Urinary bladder (tissue), 4 donors: Measurements from ENCODE around the gene RBBP6. TPM values are rescaled to one million over a fixed set of nuclear protein-coding genes. Genes with fewer than 3 reads are reported as not detected.
"Not testable (repeated sequence)": the region's sequence is repeated elsewhere in the genome, so short reads cannot be mapped to it uniquely, and the experiment has no call there.

Experiments
- DNase-seq: peaks from one replicate; pipeline ENCODE4 v3.0.0-alpha.2; 2015; ENCODE audit errors: extremely low spot score
- H3K27ac ChIP-seq: one replicate; pipeline ENCODE4 v1.5.1; 2013; ENCODE audit warnings: low read depth, mild to moderate bottlenecking, moderate library complexity
- H3K36me3 ChIP-seq: one replicate; pipeline ENCODE4 v1.6.1; 2013; ENCODE audit warnings: mild to moderate bottlenecking, moderate library complexity; ENCODE audit not compliant: insufficient read depth
- H3K4me1 ChIP-seq: one replicate; pipeline ENCODE4 v1.6.1; 2013; ENCODE audit warnings: mild to moderate bottlenecking, moderate library complexity; ENCODE audit not compliant: insufficient read depth
- H3K4me3 ChIP-seq: one replicate; pipeline ENCODE4 v1.5.1; 2013; ENCODE audit warnings: low read depth, low read length
- WGBS: extraction: QIAGEN DNeasy Blood & Tissue Kit; methylation state at CpG from one replicate; pipeline ENCODE4 v1.1.7; 2013; 5-methylcytosine and 5-hydroxymethylcytosine counted together
- polyA plus RNA-seq: library from polyadenylated mRNA; stranded (reverse); fragments of 200-250 nt; gene quantifications from one replicate; pipeline ENCODE4 v1.2.3, GENCODE V29; 2013
- total RNA-seq: library from RNA; depleted of rRNA; stranded (reverse); fragments of >200 nt; gene quantifications from one replicate; pipeline ENCODE4 v1.2.3, GENCODE V29; 2014
- donor health status: healthy with polysubstance abuse.
- donor health status: healthy.

Gene RBBP6
- total RNA-seq (87.3 TPM), polyA plus RNA-seq (45.9 TPM)

DNA sequence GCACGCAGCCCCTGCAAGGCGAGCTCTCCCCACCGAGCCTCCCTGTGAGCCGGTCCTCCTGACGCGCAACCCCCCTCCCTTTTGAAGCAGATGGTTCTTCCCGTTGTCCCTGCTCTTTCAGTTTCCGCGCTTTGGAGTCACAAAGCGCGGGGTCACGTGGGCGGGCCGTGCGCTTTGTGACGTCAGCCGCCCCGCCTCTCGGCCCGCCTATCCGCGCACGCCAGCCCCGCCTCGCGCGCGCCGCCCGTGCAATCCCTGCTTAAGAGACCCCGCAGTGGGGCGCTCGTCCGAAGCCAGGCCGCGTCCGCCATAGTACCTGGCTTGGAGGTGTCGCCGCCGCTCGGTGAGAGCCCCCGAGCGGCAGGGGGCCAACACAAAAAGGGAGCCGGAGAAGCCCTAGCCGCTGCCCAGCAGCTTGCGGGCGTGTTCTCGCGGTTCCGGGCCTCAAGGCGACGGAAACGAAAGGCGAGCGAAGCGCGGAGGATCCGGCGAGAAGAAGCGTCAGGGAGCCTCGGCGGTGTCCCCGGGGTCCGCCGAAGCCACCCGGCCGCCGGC is at the start of gene RBBP6:
RBBP6 (plus strand) TSS at position 272 of the 555 bp plus-strand sequence. CDS start 1,061 bp downstream, outside the sequence.
- Histone ChIP-seq H3K4me3 (peak within 1 kb of the TSS; percentile 97), H3K36me3 (no peaks in the 10 kb centered on the region), H3K27ac (peak within 1 kb of the TSS; percentile 100), H3K4me1 (no peaks in the 10 kb centered on the region)
- DNase-seq: peak; percentile 89
- under 1% methylated on average over 68 of the region's 68 CpGs for WGBS

- no peaks in the 10 kb centered on the region for H3K36me3 ChIP-seq
- DNase-seq: no peak
- no peak overlapping the region for H3K4me3 ChIP-seq
- H3K4me1 ChIP-seq: no peaks in the 10 kb centered on the region
- no peak overlapping the region for H3K27ac ChIP-seq
- 65% methylated on average over 2 of the region's 2 CpGs for WGBS
Measured at GRCh38 chr16:24490866-24491265, 48.5 kb upstream of the RBBP6 start.

- no peak for DNase-seq
- Histone ChIP-seq H3K36me3 (no peaks in the 10 kb centered on the region), H3K4me3 (no peak overlapping the region), H3K4me1 (no peaks in the 10 kb centered on the region), H3K27ac (no peak overlapping the region)
- 82% methylated on average over 2 of the region's 2 CpGs for WGBS
Measured at GRCh38 chr16:24491731-24492130, 47.6 kb upstream of the RBBP6 start.

DNA sequence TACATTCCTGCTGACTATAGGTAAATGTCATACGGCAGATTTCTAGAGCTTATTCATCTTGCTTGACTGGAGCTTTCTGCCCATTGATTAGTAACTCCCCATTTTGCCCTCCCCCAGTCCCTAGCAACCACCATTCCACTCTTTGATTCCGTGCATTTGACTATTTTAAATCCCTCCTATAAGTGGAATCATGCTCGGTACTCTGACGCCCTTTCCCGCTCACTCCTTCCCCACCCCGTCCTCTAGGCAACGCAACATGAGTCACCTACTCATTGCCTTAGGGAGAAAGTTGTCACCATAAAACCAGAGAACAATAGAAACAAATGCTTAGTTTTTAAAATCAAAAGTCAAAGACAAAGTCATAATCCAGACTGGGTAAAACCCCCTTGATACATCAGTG is 45.5 kb upstream of the RBBP6 start:
- WGBS: 73% methylated on average over 7 of the region's 7 CpGs
- no peak for DNase-seq
- Histone ChIP-seq H3K4me3 (no peak overlapping the region), H3K27ac (no peak overlapping the region), H3K36me3 (no peaks in the 10 kb centered on the region), H3K4me1 (no peaks in the 10 kb centered on the region)

DNA sequence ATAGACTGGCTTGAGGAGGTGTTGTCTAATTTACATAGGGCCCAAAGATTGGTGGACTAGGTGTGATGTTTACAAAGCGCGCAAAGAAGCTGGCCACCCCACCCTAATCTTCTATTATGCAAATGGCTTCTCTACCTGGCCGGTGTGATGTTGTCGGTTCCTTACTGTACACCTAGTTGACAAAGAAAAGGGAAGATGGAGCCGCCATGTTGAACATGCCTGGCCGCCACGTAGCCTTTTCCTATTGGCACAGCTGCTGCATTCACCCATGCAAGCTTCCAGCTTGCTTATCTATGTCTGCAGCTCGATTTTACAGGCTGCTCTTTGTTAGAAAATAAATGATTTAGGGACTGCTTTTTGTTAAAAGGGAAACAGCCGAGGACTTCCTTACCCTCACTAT is 44.2 kb upstream of the RBBP6 start:
- WGBS: 61% methylated on average over 9 of the region's 9 CpGs
- H3K27ac ChIP-seq, H3K4me3 ChIP-seq, DNase-seq, H3K4me1 ChIP-seq, H3K36me3 ChIP-seq: not testable (repeated sequence)

DNA sequence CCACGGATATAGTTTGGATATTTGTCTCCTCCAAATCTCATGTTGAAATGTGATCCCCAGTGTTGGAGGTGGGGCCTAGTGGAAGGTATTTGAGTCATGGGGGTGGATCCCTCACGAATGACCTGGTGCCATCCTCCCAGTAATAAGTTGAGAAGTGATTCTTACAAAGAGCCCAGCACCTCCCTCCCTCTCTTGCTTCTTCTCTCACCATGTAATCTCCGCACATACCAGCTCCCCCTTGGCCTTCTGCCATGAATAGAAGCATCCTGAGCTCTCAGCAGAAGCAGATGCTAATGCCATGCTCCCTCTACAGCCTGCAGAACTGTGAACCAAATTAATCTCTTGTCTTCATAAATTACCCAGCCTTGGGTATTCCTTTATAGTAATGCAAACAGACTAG is 41.9 kb upstream of the RBBP6 start:
- 12% methylated on average over 3 of the region's 3 CpGs for WGBS

DNA sequence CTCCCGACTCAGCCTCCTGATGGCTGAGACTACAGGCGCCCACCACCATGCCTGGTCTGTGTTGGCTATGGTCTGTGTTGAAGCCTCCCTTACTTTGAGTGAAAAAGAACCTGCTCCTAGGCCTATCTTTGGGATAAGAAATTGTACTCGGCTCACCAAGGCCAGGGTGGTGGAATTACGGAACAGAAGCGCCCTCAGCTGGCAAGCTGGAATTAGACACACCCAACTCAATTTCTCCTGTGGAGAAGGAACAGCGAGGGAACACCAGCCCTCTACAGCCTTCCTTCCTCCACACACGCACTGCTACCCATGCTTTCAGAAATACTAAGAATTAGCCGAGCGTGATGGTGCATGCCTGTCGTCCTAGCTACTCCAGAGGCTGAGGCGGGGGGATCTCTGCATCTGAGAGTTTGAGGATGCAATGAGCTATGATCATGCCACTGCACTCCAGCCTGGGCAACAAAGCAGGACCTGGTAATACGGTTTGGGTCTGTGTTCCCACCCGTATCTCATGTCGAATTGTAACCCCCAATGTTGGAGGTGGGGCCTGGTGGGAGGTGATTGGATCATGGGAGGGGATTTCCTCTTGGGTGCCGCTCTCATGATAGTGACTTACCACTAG is 40.1 kb upstream of the RBBP6 start:
- WGBS: 21% methylated on average over 15 of the region's 15 CpGs
- Histone ChIP-seq H3K4me3 (no peak overlapping the region), H3K27ac (no peak overlapping the region), H3K4me1 (no peaks in the 10 kb centered on the region), H3K36me3 (no peaks in the 10 kb centered on the region)
- no peak for DNase-seq

More for the DNA sequence above, 41.9 kb upstream of the RBBP6 start:
- no peak overlapping the region for H3K4me3 ChIP-seq
- no peaks in the 10 kb centered on the region for H3K36me3 ChIP-seq
- H3K27ac ChIP-seq: no peak overlapping the region
- H3K4me1 ChIP-seq: no peaks in the 10 kb centered on the region
- no peak for DNase-seq

DNA sequence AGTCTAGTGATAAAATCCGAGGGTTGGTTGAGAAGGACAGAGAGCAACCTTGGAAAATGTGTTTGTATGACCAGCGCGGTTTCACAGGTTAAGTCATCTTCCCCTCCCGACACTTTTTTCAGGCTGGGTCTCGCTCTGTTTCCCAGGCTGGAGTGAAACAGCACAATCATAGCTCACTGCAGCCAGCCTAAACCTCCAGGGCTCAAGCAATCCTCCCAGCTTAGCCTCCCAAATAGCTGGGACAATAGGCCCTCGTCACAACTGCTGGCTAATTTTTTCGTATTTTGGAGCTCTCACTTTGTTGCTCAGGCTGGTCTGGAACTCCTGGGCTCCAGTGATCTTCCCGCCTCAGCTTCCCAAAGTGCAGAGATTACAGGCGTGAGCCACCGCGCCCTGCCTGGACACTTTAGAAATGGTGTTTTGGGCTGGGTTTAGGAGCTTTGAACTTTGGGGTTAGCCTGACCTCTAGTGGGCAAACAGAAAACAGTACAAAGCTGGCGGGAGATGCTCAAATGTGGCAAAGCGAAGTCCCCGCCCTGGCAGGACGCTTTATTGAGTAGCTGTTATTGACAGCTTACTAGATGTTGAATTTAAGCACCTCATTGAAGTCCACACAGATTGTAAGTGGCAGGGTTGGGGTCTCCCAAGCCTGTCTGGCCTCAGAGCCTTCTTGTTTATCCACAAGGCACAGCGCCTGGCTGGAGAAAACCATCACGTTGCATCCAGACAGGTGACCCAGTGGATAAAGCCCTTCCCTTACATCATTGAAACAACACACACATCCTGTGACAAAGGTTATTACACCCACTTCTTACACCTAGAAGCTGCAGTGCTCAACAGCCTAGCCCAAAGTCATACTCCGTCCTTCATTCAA is 34.7 kb upstream of the RBBP6 start:
- no peaks in the 10 kb centered on the region for H3K4me1 ChIP-seq
- no peak overlapping the region for H3K27ac ChIP-seq
- WGBS: 42% methylated on average over 18 of the region's 18 CpGs
- no peak overlapping the region for H3K4me3 ChIP-seq
- DNase-seq: no peak
- no peaks in the 10 kb centered on the region for H3K36me3 ChIP-seq

DNA sequence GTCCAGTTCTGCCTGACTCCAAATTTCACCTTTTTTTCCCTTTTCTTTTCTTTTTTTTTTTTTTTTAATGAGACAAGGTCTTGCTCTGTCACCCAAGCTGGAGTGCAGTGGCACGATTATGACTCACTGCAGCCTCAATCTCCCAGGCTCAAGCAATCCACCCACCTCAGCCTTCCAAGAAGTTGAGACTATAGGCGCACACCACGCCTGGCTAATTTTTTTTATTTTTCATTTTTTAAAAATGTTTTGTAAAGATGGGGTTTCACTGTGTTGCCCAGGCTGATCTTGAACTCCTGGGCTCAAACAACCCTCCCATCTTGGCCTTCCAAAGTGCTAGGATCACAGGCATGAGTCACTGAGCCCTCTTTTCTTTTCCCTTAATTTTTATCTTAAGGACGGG is 33.4 kb upstream of the RBBP6 start:
- no peak for DNase-seq
- Histone ChIP-seq H3K36me3 (no peaks in the 10 kb centered on the region), H3K4me3 (no peak overlapping the region), H3K4me1 (no peaks in the 10 kb centered on the region), H3K27ac (no peak overlapping the region)
- 78% methylated on average over 4 of the region's 4 CpGs for WGBS

DNA sequence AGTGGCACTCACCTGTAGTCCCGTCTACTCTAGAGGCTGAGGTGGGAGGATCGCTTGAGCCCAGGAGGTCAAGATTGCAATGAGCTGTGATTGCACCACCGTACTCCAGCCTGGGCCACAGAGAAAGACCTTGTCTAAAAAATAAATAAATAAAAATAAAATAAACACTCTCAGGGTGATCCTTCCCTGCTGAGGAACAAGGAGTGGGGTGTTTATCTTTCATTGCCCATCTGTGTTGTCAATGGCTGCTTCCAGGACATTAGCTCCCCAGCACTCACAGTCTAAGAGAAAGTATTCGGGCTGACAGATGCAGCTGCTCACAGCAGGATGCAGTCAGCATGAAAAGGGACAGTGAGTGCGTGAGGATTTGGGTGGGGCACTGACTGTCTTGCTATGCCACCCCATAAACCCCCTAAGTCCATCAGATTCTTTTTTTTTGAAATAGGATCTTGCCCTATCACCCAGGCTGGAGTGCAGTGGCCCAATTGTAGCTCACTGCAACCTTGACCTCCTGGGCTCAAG is 31.3 kb upstream of the RBBP6 start:
- Histone ChIP-seq H3K4me3 (no peak overlapping the region), H3K36me3 (no peaks in the 10 kb centered on the region), H3K27ac (no peak overlapping the region), H3K4me1 (no peaks in the 10 kb centered on the region)
- DNase-seq: no peak
- WGBS: 70% methylated on average over 5 of the region's 5 CpGs

- Histone ChIP-seq H3K4me3 (no peak overlapping the region), H3K4me1 (no peaks in the 10 kb centered on the region), H3K27ac (no peak overlapping the region), H3K36me3 (no peaks in the 10 kb centered on the region)
- no peak for DNase-seq
- WGBS: 57% methylated on average over 3 of the region's 3 CpGs
Measured at GRCh38 chr16:24508614-24509013, 30.8 kb upstream of the RBBP6 start.

DNA sequence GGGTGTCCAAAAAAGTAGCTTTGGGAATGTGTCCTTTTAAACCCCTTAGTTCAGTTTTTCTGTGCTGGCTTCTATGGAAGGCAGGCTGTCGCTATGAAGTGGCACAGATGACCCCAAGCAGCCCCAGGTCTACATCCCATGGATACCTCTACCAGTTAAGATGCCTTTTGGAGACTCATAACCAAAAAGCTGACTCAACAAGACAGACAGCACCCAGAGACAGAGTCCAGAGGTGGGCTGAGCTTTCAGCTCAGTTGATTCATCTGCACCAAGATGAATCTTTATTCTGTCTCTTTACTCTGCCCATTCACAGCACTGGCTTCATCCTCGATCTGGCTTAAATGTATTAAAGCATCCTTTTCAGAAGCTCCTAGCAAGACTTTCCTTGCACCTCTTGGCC is 29.8 kb upstream of the RBBP6 start:
- H3K36me3 ChIP-seq: no peaks in the 10 kb centered on the region
- no peak for DNase-seq
- no peak overlapping the region for H3K4me3 ChIP-seq
- no peak overlapping the region for H3K27ac ChIP-seq
- H3K4me1 ChIP-seq: no peaks in the 10 kb centered on the region
- 86% methylated on average over 2 of the region's 2 CpGs for WGBS

- 95% methylated on average over 1 of the region's 1 CpG for WGBS
- no peak for DNase-seq
Measured at GRCh38 chr16:24511174-24511573, 28.2 kb upstream of the RBBP6 start.

GRCh38 chr16:24511792-24512191 is 27.6 kb upstream of the RBBP6 start:
- no peaks in the 10 kb centered on the region for H3K36me3 ChIP-seq
- H3K27ac ChIP-seq: no peak overlapping the region
- H3K4me1 ChIP-seq: no peaks in the 10 kb centered on the region
- WGBS: 70% methylated on average over 5 of the region's 5 CpGs
- no peak for DNase-seq
- H3K4me3 ChIP-seq: no peak overlapping the region

More at GRCh38 chr16:24511174-24511573, 28.2 kb upstream of the RBBP6 start:
- no peak overlapping the region for H3K4me3 ChIP-seq
- no peaks in the 10 kb centered on the region for H3K4me1 ChIP-seq
- no peaks in the 10 kb centered on the region for H3K36me3 ChIP-seq
- H3K27ac ChIP-seq: no peak overlapping the region
